HuH-7.5 (cell line): ENCODE measurements around the gene DSCAM.

ENCODE experiments used
- DNase-seq: peaks from one replicate; pipeline ENCODE4 v3.0.0; 2011; ENCODE audit warnings: low spot score

The DSCAM gene

DNA sequence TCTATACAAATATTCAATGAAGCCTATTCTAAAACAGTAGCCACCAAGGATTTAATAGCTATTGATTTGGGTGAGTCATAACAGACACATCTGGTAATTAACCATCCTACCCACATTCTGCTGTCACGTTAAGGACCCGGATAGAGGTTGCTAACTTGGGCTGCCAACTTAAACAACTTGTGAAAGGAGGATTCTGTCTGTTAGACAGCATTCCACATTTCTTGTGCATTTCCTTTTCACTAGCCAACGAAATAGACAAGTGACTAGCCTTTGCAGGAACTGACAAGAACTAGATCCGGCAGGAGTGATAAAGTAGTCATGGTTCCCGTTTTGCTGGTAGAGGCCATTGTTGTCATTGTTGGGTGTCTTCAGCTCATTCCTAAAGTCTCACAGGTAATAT is 9.5 kb downstream of the DSCAM start:
- DNase-seq: no peak

DNA sequence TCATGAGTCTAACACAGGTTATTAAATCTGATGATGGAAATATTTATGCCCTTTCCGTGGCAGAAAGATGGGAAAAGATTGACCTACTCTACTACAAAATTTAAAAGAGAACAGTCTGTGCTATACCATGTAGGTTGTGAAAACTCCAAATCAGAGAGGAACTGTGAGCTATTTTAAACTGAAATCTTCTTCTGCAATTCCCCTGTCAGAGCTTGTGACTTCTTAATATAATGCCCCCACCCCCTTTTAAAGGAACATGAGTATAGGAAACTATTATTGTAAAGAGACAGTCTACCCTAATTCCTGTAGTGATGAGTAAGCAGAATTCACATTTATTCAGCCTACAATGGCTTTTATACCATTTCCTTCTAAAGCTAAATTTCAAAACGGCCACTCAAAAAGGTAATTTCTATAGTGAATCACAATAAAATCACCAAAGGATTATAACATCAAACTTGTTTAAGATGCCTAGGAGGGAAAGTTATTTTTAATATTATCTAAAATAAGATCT is 11.7 kb downstream of the DSCAM start:
- no peak for DNase-seq

GRCh38 chr21:40833184-40833583 is 13.8 kb downstream of the DSCAM start:
- no peak for DNase-seq

DNA sequence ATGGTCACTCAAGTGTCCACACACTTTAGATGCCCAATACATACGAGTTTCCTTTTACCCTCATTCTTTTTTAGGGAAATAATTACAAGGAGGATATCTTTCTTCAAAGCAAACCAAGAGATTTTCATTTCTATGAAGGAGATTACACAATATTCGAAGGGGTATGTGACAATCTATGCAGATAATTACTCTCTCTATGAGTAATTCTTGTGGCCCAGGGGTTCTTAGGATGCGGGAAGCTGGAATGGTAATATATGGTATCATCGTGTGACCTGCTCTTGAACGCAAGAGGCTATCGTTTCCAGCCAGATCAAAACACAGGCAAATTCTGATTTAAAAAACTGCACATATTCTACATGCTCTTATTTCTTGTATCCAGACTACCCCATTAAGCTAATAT is 14.6 kb downstream of the DSCAM start:
- DNase-seq: no peak

DNA sequence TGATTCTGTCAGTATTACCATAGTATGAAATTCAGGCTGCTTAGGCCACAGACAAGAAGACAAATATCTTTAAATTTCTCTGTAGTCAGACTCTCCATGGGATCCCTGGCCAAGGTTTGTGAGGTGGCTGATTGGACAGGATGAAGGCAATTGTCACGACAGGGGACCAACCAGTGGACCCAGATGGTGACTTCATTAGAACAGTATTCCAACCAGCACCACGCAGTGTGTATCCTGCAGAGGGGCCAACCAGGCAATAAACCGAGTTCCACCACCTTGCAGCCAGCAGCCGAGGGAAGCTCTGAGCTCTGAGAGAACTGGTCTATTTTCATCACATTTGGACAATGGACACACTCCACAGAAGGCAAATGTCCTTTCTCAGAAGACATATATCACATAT is 16.1 kb downstream of the DSCAM start:
- no peak for DNase-seq

- no peak for DNase-seq
These were observed 17.2 kb downstream of the DSCAM start for GRCh38 chr21:40829791-40830190.

DNA sequence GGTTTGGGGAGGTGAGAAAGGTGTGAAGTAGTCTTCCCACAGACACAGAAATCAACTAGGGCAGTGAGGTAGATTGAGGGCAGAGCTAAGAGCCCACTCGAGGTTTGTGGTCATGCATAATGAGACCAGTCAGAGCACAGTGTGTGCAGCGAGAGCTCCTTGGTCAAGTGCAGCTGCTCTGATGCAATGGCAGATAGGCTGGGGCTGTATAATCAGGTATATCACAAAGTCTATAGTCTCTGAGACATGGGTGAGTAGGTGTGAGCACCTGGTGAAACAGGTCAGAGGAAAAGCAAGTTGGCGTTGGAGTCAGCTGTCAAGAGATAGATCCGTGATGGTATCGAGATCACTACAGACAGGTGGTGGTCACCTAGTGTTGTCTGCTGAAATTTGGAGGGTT is 17.6 kb downstream of the DSCAM start:
- DNase-seq: no peak

GRCh38 chr21:40827509-40827908 is 19.4 kb downstream of the DSCAM start:
- DNase-seq: no peak

DNA sequence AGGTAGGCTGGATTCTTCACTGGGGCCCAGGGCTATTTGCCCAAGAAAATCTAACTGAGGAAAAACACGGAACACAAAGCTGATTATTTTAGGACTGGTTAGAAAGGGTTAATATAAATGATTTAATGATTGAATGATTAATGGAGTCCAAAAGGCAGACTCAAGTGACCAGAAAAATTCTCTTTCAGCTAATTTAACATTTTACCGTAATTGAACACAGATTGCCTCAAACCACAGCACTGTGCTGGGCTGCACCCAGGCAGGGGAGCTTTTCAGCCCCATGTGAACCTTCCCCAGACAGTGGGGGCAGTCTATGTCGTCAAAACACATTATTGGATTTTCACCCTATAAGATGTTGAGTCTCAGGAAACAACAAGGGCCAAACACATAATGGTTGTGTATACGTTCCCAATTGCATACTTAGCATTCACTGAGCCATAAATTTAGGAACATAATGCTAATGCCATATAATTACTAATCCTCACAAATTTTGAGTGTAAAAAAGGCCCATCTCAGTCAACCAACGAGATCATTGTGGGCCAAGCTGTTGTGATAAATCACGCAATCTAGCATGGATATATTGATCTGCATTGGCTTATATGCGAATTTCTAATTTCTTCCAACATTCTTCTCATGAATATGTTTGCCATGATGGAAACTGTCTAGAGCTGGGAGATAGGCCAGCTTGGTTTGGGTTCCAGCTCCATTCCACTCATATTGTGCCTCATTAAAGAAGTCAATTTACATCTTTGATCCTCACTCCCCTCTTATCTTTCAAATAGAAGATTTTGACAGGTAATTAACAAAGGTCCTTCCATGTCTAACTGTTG is 27.7 kb downstream of the DSCAM start:
- DNase-seq: no peak

GRCh38 chr21:40813918-40814317 is 33.0 kb downstream of the DSCAM start:
- DNase-seq: no peak

DNA sequence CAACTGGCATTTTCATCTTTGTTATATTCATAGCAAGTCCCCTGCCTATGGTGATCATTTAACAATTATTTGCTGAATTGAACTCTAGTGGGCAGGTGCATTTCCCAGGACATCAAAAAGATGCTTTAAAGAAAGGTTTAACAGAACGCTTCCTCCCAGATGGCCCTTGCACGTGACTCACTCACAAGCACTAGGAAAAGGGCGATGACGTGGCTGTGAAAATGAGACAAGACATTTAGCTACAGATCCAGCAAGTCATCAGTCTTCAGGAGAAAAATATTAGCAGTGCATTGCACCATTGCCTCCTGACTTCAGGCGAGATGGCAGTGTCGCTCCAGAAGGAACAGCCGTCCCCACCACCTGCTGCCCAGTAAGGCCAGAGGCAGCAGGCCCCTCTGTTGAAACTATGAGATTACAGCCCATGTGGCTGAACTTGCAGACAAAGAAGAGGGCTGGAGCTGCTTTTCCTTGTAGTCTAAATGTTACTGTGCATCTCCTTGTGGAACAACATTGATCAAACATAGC is 37.2 kb downstream of the DSCAM start:
- DNase-seq: no peak

- no peak for DNase-seq
These were observed 43.9 kb downstream of the DSCAM start for GRCh38 chr21:40803101-40803500.

DNA sequence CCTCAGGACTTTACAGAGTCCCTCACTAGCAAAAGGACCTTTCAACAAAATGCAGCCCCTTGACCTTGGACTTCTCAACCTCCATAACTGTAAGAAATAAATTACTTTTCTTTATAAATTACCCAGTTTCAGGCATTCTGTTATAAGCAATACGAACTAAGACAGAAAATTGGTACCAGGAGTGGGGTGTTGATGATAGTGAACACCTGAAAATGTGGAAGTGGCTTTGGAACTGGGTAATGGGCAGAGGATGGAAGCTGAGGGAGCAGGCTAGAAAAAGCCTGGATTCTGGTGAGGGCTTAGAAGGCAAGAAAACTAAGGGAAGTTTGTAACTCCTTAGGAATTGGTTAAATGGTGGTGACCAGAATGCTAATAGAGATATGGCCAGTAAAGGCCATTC is 46.8 kb downstream of the DSCAM start:
- DNase-seq: no peak

DNA sequence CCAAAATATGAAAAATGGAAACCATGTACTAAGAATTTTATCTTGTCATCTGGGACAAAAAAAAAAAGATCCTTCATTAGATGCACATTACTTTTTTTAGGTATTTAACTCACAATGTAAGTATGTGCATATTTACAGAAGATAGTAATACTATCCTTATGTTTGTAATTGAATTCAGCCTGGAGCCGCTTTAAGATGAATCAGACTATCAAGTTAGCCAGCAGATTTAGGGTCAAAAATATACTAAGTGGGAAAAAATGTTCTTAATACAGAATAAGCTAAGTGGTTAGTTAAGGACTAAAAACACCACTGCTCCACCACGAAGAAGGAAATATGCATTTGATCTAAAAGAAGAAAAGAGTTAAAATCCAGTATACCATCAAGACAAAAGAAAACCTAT is 49.1 kb downstream of the DSCAM start:
- DNase-seq: no peak

DNA sequence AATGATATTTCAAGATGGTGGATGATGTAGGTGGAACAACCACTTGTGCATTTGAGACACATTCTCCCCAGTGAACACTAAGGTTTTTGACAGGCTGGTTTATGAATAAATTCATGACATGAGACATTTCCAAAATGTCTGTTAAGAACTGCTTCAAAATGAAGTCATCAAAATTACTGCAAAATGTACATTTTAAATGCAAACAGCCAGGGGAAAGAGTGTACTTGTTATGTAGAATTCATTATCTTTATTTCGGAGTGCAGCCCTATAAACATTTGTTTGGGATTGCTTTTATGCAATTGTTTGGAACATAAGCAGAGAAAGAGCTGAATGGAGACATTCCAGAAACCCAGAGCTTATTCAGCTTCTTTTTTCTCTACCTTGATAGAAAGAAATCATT is 49.5 kb downstream of the DSCAM start:
- DNase-seq: no peak

DNA sequence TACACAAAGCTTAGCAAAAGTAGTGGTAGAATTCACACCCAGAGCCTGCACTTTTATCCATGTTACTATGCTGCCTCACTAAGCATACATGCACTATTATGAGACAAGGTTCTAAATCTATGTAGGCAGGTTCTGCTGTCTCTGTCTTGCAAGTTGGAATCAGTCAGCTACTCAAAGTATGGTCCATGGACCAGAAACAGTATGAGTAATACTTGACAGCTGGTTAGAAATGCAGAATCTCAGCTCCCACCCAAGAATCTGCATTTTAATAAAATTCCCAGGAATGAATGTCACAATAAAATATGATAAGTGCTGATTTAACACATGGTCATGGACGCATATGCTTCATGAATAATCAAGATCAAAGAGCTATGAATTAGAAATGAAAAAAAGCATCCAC is 50.5 kb downstream of the DSCAM start:
- no peak for DNase-seq

DNA sequence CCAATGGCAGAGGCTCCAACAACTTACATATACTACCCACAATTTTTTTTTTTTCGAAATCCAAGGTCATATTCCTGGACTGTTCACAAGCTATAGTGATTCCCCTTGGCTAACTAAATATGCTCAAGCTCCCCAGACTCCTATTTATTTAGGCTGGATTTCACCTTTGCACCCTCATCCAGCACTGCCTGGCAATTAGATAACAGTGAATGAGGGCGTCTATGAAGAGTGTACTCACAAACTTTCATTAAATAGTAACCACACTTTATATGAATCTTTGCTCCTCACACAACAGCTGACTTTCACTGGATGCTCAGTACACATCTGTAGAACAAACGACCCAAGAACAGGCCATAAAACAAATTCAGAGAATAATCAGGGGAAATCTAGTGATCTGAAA is 51.6 kb downstream of the DSCAM start:
- no peak for DNase-seq

GRCh38 chr21:40792691-40793456 is 54.1 kb downstream of the DSCAM start:
- DNase-seq: no peak

- no peak for DNase-seq
These were observed 58.3 kb downstream of the DSCAM start for GRCh38 chr21:40788635-40789034.

DNA sequence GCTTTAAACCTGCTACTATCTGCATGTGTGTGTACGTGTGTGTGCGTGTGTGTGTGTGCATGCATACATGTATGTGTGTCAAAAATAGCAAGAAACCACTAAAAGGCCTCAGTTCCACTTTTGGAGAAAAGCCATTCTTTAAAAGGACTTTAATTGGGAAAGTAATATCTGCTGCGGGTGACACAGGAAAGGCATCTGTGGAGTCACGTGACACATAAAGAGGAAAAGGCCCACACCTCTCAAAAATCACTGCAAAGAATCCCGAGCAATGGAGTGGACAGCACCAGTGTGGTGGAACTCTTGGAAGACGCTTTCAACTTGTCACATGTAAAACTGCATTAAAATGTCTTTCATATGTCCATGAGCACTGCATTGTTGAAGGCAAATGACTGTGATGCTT is 63.6 kb downstream of the DSCAM start:
- no peak for DNase-seq

- no peak for DNase-seq
These were observed 76.4 kb downstream of the DSCAM start for GRCh38 chr21:40770435-40771055.

- no peak for DNase-seq
These were observed 77.7 kb downstream of the DSCAM start for GRCh38 chr21:40769231-40769630.

DNA sequence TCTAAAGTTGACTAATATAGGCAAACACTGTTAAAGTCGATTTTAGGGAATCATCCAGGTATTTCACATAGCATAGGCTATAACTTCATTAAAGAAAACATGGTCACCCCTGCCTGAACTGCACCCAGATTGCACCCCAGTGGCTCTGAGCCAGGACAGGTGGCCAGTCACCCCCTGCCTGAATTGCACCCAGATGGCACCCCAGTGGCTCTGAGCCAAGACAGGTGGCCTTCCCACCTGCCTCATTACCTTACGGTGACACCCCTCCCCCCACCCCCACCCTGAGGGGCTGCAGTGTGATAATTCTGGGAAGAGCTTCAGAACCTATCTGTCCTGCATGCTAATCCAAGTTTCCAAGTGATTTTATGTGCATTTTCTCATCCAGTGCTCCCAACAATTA is 78.9 kb downstream of the DSCAM start:
- DNase-seq: no peak
